ENCODE measurements around the gene IL1RAPL2.
"Not testable (repeated sequence)": the region's sequence is repeated elsewhere in the genome, so short reads cannot be mapped to it uniquely, and the experiment has no call there.

IL1RAPL2 gene

DNA sequence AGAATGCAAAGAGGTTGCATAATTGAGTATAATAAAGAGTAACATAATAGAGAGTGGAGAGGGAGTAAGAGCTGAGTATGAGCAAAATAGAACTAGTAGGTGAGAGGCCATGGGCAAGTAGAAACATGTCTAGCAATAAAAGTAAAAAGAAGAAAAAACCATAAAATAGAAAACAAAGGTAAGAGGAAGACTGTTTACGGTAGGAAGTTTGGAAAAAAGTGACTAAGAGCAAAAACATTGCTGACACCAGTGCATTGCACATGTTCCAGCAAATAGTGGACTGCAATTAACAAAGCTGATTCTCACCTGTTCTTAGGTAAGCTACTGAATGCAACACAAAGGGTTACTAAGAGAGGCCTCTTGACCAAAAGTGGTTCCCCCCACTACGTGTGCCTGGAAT, 451.6 kb downstream of the IL1RAPL2 start:
- no peak for DNase-seq (ENCODE audit: extremely low spot score)
- POLR2A ChIA-PET = no interaction called here
- CTCF ChIA-PET = no interaction called here
- TF ChIP-seq HDGF (IDR thresholded peaks at IDR 0.05; ENCODE audit: borderline replicate concordance) (no peak), CTBP1 (IDR thresholded peaks at IDR 0.05; ENCODE audit: borderline replicate concordance) (no peak), FOXM1 (IDR thresholded peaks at IDR 0.05; ENCODE audit: borderline replicate concordance) (no peak), TARDBP (IDR thresholded peaks at IDR 0.05) (no peak), NFRKB (IDR thresholded peaks at IDR 0.05) (no peak), PKNOX1 (IDR thresholded peaks at IDR 0.05) (no peak), L3MBTL2 (conservative IDR thresholded peaks at IDR 0.05) (no peak), FOXK2 (IDR thresholded peaks at IDR 0.05) (no peak), LEF1 (IDR thresholded peaks at IDR 0.05; ENCODE audit: borderline replicate concordance) (no peak), ELF4 (IDR thresholded peaks at IDR 0.05) (no peak), SUZ12 (IDR thresholded peaks at IDR 0.05) (no peak), ZNF384 (IDR thresholded peaks at IDR 0.05) (no peak)

DNA sequence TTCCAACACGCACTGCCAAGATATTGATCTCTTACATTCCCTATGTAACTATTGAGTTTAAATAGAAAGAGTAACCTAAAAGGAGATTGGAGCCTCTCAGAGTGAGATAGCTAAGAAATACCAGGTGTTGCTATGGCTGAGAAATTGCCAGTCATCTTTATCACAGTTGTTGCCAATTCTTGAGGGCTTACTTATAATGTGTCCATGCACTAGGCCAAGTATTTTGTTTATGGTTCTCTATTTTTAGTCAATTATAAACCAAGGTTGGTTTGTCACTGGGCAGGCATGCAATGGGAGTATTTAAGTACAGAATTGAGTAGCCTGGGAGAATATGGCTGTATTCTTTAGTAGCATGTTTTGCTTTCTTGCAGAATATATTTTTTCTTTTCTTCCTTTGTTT, 452.9 kb downstream of the IL1RAPL2 start:
- no peak for DNase-seq (ENCODE audit: extremely low spot score)
- TF ChIP-seq HDGF (IDR thresholded peaks at IDR 0.05; ENCODE audit: borderline replicate concordance) = no peak
- no peak for TF ChIP-seq TARDBP (IDR thresholded peaks at IDR 0.05)
- no peak for TF ChIP-seq NFRKB (IDR thresholded peaks at IDR 0.05)
- no peak for TF ChIP-seq CTBP1 (IDR thresholded peaks at IDR 0.05; ENCODE audit: borderline replicate concordance)
- no peak for TF ChIP-seq SP1 (IDR thresholded peaks at IDR 0.05)
- TF ChIP-seq BHLHE40 (IDR thresholded peaks at IDR 0.05; ENCODE audit: borderline replicate concordance) = no peak
- no peak for TF ChIP-seq SUZ12 (IDR thresholded peaks at IDR 0.05)
- TF ChIP-seq ZNF384 (IDR thresholded peaks at IDR 0.05) = no peak
- no peak for TF ChIP-seq PKNOX1 (IDR thresholded peaks at IDR 0.05)
- TF ChIP-seq L3MBTL2 (conservative IDR thresholded peaks at IDR 0.05) = no peak
- TF ChIP-seq ARNT (IDR thresholded peaks at IDR 0.05) = no peak
- TF ChIP-seq LEF1 (IDR thresholded peaks at IDR 0.05; ENCODE audit: borderline replicate concordance) = no peak
- TF ChIP-seq ELF4 (IDR thresholded peaks at IDR 0.05) = no peak
- TF ChIP-seq FOXM1 (IDR thresholded peaks at IDR 0.05; ENCODE audit: borderline replicate concordance) = no peak
- no peak for TF ChIP-seq FOXK2 (IDR thresholded peaks at IDR 0.05)
- TF ChIP-seq FOXA1 (IDR thresholded peaks at IDR 0.05) = no peak
- ChIA-PET POLR2A (no interaction called here), CTCF (no interaction called here)

GRCh38 chrX:105028962-105029361, 463.0 kb downstream of the IL1RAPL2 start:
- CTCF ChIA-PET; DNase-seq (ENCODE audit: extremely low spot score); POLR2A ChIA-PET: not testable (repeated sequence)

DNA sequence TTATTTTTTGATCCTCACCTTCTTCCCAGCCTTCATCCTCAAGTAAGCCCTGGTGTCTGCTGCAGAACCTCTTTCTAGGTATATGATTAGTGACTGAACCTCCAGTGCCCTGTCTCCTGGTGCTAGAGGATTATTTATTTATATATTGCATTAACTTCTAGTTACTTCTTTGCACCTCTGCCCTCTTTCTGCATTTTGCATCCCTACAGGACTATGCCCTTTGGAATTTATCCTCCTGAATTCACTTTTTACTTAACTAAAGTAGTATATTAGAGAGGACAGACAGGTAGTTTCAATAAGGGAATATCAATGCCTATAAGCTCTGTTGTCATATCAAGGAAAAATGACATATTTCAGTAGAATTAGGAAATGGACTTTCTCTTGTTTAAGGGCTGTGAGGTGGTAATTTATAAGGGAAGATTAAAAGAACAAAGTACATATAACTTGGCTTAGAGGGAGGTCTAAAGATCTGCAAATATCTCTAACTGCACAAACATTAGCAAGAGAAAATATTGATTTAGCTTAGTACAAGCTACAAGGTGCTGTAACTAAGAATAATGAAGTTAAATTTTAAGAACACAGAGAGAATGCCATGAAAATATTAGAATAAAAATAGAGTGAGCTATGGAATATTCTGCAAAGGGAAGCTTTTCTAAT, 472.8 kb downstream of the IL1RAPL2 start:
- POLR2A ChIA-PET = no interaction called here
- no peak for DNase-seq (ENCODE audit: extremely low spot score)
- TF ChIP-seq FOXA1 (IDR thresholded peaks at IDR 0.05) (no peak), FOXK2 (IDR thresholded peaks at IDR 0.05) (no peak), ELF4 (IDR thresholded peaks at IDR 0.05) (no peak), ZNF384 (IDR thresholded peaks at IDR 0.05) (no peak), CTBP1 (IDR thresholded peaks at IDR 0.05; ENCODE audit: borderline replicate concordance) (no peak), SP1 (IDR thresholded peaks at IDR 0.05) (no peak), L3MBTL2 (conservative IDR thresholded peaks at IDR 0.05) (no peak), LEF1 (IDR thresholded peaks at IDR 0.05; ENCODE audit: borderline replicate concordance) (no peak), BHLHE40 (IDR thresholded peaks at IDR 0.05; ENCODE audit: borderline replicate concordance) (no peak), ARNT (IDR thresholded peaks at IDR 0.05) (no peak), TARDBP (IDR thresholded peaks at IDR 0.05) (no peak), NFRKB (IDR thresholded peaks at IDR 0.05) (no peak), PKNOX1 (IDR thresholded peaks at IDR 0.05) (no peak)
- CTCF ChIA-PET = no interaction called here

- TF ChIP-seq HDGF (IDR thresholded peaks at IDR 0.05; ENCODE audit: borderline replicate concordance) = no peak
- no peak for TF ChIP-seq ZNF384 (IDR thresholded peaks at IDR 0.05)
- TF ChIP-seq CTBP1 (IDR thresholded peaks at IDR 0.05; ENCODE audit: borderline replicate concordance) = no peak
- TF ChIP-seq NFRKB (IDR thresholded peaks at IDR 0.05) = no peak
- no peak for TF ChIP-seq BHLHE40 (IDR thresholded peaks at IDR 0.05; ENCODE audit: borderline replicate concordance)
- no peak for TF ChIP-seq TARDBP (IDR thresholded peaks at IDR 0.05)
- TF ChIP-seq SP1 (IDR thresholded peaks at IDR 0.05) = no peak
- no peak for TF ChIP-seq ARNT (IDR thresholded peaks at IDR 0.05)
- TF ChIP-seq FOXK2 (IDR thresholded peaks at IDR 0.05) = no peak
- TF ChIP-seq PKNOX1 (IDR thresholded peaks at IDR 0.05) = no peak
- no peak for TF ChIP-seq ELF4 (IDR thresholded peaks at IDR 0.05)
- TF ChIP-seq FOXM1 (IDR thresholded peaks at IDR 0.05; ENCODE audit: borderline replicate concordance) = no peak
- TF ChIP-seq L3MBTL2 (conservative IDR thresholded peaks at IDR 0.05) = no peak
- no peak for TF ChIP-seq FOXA1 (IDR thresholded peaks at IDR 0.05)
- TF ChIP-seq LEF1 (IDR thresholded peaks at IDR 0.05; ENCODE audit: borderline replicate concordance) = no peak
- TF ChIP-seq SUZ12 (IDR thresholded peaks at IDR 0.05) = no peak
- ChIA-PET CTCF (no interaction called here), POLR2A (no interaction called here)
- DNase-seq (ENCODE audit: extremely low spot score) = no peak
Observed at GRCh38 chrX:105050921-105051320, 484.9 kb downstream of the IL1RAPL2 start.

DNA sequence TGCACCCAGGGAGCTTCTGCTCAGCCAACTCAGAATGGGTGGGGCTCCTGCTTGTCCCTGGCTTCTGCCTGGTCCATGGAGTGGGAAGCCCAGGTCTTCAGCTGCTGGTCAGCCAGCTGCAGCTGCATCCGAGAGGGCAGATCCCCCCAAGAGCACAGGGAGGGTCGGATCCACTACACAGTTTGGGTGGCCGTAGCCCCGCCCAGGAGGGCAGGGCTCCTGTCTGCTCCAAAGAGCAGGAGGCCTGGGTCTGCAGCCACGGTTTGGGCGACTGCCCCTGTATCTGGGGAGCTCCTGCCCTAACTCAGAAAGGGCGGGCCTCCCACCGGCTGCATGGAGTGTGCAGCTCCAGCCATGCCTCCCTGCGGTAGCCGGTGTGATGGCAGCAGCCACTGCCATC, 485.4 kb downstream of the IL1RAPL2 start:
- ChIA-PET POLR2A (no interaction called here), CTCF (no interaction called here)
- DNase-seq (ENCODE audit: extremely low spot score) = no peak
- no peak for TF ChIP-seq ARNT (IDR thresholded peaks at IDR 0.05)
- TF ChIP-seq CTBP1 (IDR thresholded peaks at IDR 0.05; ENCODE audit: borderline replicate concordance) = no peak
- no peak for TF ChIP-seq TARDBP (IDR thresholded peaks at IDR 0.05)
- TF ChIP-seq L3MBTL2 (conservative IDR thresholded peaks at IDR 0.05) = no peak
- no peak for TF ChIP-seq NFRKB (IDR thresholded peaks at IDR 0.05)
- TF ChIP-seq BHLHE40 (IDR thresholded peaks at IDR 0.05; ENCODE audit: borderline replicate concordance) = no peak
- TF ChIP-seq ZNF384 (IDR thresholded peaks at IDR 0.05) = no peak
